Measurements from ENCODE around the gene PPP1CA. TPM values are rescaled to one million over a fixed set of nuclear protein-coding genes. Genes with fewer than 3 reads are reported as not detected.
A peak's percentile ranks its signal among the peaks of the same experiment; 100 is the strongest.

Gene PPP1CA
- total and polyA plus RNA-seq, 8 donors: 108 to 173 (median 140) TPM

DNA sequence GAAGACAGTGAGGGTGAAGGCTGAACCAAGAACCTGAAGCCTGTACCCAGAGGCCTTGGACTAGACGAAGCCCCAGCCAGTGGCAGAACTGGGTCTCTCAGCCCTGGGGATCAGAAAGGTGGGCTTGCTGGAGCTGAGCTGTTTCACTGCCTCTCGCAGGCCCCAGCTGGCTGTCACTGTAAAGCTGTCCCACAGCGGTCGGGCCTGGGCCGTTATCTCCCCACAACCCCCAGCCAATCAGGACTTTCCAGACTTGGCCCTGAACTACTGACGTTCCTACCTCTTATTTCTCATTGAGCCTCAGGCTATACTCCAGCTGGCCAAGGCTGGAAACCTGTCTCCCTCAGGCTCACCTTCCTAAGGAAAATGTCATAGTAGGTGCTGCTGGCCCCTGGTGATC is 4.1 kb downstream of the PPP1CA start:
- TF ChIP-seq CTCF (IDR thresholded peaks at IDR 0.05): no peak
- H3K27ac ChIP-seq: no peak overlapping the region
- DNase-seq: no peak
- no peaks in the 10 kb centered on the region for H3K27me3 ChIP-seq
- ATAC-seq: no peak
- no peaks in the 10 kb centered on the region for H3K9me3 ChIP-seq
- H3K4me1 ChIP-seq: peaks cover 18 to 60% of the 10 kb centered on the region in 2 donors
- peaks cover 0 to 71% of the 10 kb centered on the region in 2 donors for H3K36me3 ChIP-seq
- intact Hi-C loops (cut with DNase I): no loop called here
- no peak overlapping the region for H3K4me3 ChIP-seq

GRCh38 chr11:67396587-67397389 is 4.9 kb downstream of the PPP1CA start:
- ATAC-seq (no peak), DNase-seq (peak in 1 of 4 donors; percentile 61)
- H3K4me1 ChIP-seq: peaks cover 21 to 59% of the 10 kb centered on the region in 2 donors
- H3K4me3 ChIP-seq: no peak overlapping the region
- no peak for TF ChIP-seq CTCF (IDR thresholded peaks at IDR 0.05)
- H3K36me3 ChIP-seq: peaks cover 0 to 71% of the 10 kb centered on the region in 2 donors
- peak overlapping the region in 1 of 2 donors; percentile 7 for H3K27ac ChIP-seq
- no peaks in the 10 kb centered on the region for H3K9me3 ChIP-seq
- no peaks in the 10 kb centered on the region for H3K27me3 ChIP-seq
- intact Hi-C loops (cut with DNase I): no loop called here

- peaks cover 0 to 71% of the 10 kb centered on the region in 2 donors for H3K36me3 ChIP-seq
- TF ChIP-seq CTCF (IDR thresholded peaks at IDR 0.05): no peak
- H3K4me1 ChIP-seq: peaks cover 21 to 61% of the 10 kb centered on the region in 2 donors
- no peak overlapping the region for H3K4me3 ChIP-seq
- no peak for ATAC-seq
- no peaks in the 10 kb centered on the region for H3K9me3 ChIP-seq
- intact Hi-C loops (cut with DNase I): no loop called here
- H3K27ac ChIP-seq: no peak overlapping the region
- no peaks in the 10 kb centered on the region for H3K27me3 ChIP-seq
- peak in 1 of 4 donors; percentile 57 for DNase-seq
Observed at GRCh38 chr11:67396259-67396581, 5.4 kb downstream of the PPP1CA start.

DNA sequence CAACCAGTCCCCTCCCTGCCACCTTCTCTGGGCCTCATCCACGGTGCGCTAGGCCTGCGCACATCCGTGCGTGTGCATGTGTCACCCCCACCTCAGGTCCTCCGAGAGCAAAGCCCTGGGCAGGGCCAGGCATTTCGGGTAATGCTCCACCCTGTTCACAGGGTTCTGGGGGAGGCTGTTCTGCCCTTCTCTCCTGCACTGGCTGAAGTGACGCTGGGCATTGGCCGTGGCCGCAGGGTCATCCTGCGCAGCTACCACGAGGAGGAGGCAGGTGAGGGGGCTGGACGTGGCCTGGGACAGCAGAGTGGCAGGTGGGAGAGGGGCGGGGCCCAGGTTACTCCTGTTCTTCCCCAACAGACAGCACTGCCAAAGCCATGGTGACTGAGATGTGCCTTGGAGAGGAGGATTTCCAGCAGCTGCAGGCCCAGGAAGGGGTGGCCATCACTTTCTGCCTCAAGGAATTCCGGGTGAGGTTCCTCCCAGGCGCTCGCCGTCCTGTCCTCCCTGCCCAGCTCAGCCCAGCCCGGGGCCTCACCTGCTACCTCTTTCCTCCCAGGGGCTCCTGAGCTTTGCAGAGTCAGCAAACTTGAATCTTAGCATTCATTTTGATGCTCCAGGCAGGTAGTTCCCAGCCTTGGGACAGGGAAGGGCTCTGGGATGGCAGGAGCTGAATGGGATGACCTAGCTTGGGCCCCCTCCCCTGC is 6.0 kb downstream of the PPP1CA start:
- ATAC-seq (no peak), DNase-seq (peak in 1 of 4 donors; percentile 75)
- intact Hi-C loops (cut with DNase I): no loop called here
- no peak overlapping the region for H3K4me3 ChIP-seq
- no peaks in the 10 kb centered on the region for H3K27me3 ChIP-seq
- H3K27ac ChIP-seq: no peak overlapping the region
- TF ChIP-seq CTCF (IDR thresholded peaks at IDR 0.05): no peak
- H3K36me3 ChIP-seq: peaks cover 0 to 71% of the 10 kb centered on the region in 2 donors
- H3K4me1 ChIP-seq: peaks cover 19 to 62% of the 10 kb centered on the region in 2 donors
- H3K9me3 ChIP-seq: no peaks in the 10 kb centered on the region

DNA sequence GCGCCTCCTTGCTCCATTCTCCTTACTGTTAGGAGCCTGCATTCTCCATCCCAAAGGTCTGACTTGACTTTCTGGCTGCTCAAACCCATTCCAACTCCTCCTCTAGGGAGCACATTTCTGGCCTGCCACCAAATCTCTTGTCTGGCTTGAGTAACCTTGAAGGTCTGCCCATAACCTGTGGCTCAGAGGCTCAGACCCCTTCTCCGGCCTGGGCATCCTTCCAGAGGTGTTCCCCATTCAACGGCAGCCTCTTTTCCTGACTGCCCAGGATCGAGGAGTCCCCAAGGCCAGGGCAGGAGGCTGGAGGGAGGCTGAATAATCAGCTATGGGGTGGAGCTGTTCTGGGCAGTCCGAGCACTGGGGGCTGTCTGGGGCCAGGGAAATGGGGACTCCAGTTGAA is 7.7 kb downstream of the PPP1CA start:
- Histone ChIP-seq H3K36me3 (peaks cover 0 to 56% of the 10 kb centered on the region in 2 donors), H3K27ac (no peak overlapping the region), H3K9me3 (no peaks in the 10 kb centered on the region), H3K4me3 (no peak overlapping the region), H3K27me3 (no peaks in the 10 kb centered on the region), H3K4me1 (peaks cover 5 to 48% of the 10 kb centered on the region in 2 donors)
- DNase-seq (peak in 1 of 4 donors; percentile 39), ATAC-seq (no peak)
- TF ChIP-seq CTCF (IDR thresholded peaks at IDR 0.05): no peak
- intact Hi-C loops (cut with DNase I): loop anchor here in 1 of 2 donors (5.0 kb wide), 1 partner anchor 113 kb away; the partner anchor contains the start of genes CDK2AP2 and PITPNM1

All from left lung (tissue), 10 donors.